Adipose tissue (tissue), 3 donors: ENCODE data around the gene ERCC6L. TPM values are rescaled to one million over a fixed set of nuclear protein-coding genes. Genes with fewer than 3 reads are reported as not detected.
"Not testable (repeated sequence)": the region's sequence is repeated elsewhere in the genome, so short reads cannot be mapped to it uniquely, and the experiment has no call there.

Source experiments
- H3K27ac ChIP-seq: one replicate; pipeline ENCODE4 v1.5.1; 2013; ENCODE audit warnings: low read depth, low read length
- WGBS, 3 donors: extraction: QIAGEN DNeasy Blood & Tissue Kit; methylation state at CpG; one replicate each; pipeline ENCODE4 v1.1.7; 2013; 5-methylcytosine and 5-hydroxymethylcytosine counted together
- polyA plus RNA-seq, 3 donors: library from polyadenylated mRNA; stranded (reverse); fragments of 200-250 nt; gene quantifications; one replicate each; pipeline ENCODE4 v1.2.3, GENCODE V29; 2013
- donor health status: healthy with polysubstance abuse.
- donor health status: Bipolar disorder and iron deficiency.
- donor health status: healthy.

Gene ERCC6L
- polyA plus RNA-seq, 3 donors: 0.02 to 0.03 TPM; not detected in 1

DNA sequence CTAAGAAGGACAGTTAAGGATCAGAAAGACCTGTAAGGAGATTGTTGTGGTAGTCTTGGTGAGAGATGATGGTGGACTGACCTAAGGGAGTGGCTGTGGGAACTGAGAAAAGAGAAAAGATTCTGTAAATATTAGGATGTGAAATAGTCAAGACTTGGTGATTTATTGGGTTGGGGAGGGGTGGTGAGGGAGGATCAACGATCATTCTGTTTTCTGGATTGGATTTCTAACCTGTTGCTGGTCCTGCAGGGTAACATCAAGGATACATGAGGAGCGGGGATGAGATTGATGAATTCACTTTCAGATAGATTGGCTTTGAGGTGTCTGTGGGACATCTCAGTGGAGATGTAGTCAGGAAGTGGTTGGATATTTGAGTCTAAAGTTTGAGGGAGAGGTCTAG lies 55.9 kb downstream of the ERCC6L start:
- 76 to 94% (median 79%) methylated on average over 2 of the region's 2 CpGs for WGBS, 3 donors
- H3K27ac ChIP-seq: no peak overlapping the region

DNA sequence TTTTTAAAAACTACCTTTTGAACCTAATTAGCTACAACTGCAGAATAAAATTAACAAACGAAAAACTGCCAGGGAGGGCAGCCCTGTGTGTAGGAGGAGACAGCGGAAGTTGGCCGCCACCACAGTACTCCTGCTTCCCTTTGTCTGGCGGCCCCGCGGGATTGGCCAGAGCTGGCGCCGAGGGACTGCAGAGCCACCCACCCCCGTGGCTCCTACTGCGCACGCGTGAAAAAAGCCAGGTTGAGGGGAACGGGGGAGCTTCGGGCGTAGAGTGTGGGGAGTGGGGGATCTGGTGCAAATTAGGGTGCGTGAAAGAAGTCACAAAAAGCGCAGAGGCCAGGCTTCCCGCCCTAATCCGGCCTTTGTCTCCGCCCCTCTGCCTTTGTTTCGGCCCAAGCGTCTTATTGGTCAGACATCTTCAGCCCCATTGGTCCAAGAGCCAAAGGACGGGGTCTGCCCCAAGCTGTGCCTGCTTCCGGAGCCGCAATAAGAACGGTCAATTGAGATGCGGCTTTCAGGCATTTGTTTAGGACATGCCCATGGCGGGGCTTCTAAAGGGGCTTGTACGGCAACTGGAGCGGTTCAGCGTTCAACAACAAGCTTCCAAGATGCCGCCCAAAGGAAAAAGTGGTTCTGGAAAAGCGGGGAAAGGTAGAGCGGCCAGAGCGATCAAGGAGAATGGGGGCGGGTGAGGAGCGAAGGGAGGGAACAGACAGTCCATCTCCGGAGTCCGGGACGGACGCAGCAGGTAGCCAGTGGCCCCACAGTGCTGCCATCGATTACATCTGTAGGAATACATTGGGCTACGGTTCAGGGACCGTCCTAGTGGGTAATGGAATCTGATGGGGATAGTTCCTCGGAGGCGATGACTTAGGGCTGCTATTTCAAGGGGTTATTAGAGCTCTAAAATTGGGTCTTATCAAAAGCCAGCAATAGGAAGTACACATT lies 57.4 kb downstream of the ERCC6L start, which contains the start of gene PIN4:
Gene PIN4 (plus strand): TSS at position 580 of the 948 bp plus-strand sequence. CDS start 29 bp downstream, at position 609.
- WGBS, 3 donors: 0 to 20% (median 0%) methylated on average over 44 to 46 of the region's 46 CpGs

DNA sequence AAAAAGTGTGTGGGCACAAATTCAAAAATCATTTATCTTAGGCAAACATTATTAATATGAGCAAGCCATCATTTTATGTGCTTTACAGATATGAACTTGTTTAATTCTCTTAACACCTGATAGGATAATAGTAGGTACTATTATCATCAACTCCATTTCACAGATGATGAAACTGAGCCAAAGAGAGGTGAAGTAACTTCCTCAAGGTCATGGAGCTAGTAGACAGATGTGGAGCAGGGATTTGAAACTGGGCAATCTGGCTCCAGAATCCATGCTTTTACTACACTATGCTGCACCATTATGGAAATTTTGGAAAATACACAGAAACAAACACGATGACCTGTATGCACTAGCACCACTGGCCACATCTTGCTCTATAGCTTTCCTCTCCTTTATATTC lies 58.3 kb downstream of the ERCC6L start:
- WGBS, 3 donors: 6 to 60% (median 24%) methylated on average over 1 of the region's 1 CpG
- H3K27ac ChIP-seq: no peak overlapping the region

More for the DNA sequence above, 57.4 kb downstream of the ERCC6L start, which contains the start of gene PIN4:
- H3K27ac ChIP-seq: no peak within 1 kb of the TSS

DNA sequence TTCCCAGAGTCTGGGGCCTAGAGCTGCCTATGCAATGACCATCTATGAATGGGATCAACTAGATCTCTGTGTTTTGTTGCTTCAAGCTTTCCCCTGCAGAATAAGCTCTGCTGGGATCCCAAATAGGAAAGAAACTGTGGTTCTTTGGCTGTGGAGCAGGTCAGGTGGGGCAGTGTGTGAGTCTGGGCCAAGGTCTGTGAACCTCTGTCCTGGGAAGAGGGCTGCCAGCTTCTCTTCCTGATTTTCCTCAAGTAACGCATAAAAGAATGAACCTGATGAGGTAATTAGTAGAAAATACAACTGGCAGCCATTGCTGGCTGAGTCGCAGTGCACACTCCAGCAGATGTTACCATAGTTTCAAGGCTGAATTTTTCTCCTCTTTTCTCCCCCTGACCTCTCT lies 61.8 kb downstream of the ERCC6L start:
- WGBS, 3 donors: 38 to 82% (median 69%) methylated on average over 2 of the region's 2 CpGs
- H3K27ac ChIP-seq: no peak overlapping the region

DNA sequence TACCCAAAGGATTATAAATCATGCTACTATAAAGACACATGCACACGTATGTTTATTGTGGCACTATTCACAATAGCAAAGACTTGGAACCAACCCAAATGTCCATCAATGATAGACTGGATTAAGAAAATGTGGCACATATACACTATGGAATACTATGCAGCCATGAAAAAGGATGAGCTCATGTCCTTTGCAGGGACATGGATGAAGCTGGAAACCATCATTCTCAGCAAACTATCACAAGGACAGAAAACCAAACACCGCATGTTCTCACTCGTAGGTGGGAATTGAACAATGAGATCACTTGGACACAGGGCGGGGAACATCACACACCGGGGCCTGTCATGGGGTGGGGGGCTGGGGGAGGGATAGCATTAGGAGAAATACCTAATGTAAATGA lies 62.5 kb downstream of the ERCC6L start:
- H3K27ac ChIP-seq: not testable (repeated sequence)

DNA sequence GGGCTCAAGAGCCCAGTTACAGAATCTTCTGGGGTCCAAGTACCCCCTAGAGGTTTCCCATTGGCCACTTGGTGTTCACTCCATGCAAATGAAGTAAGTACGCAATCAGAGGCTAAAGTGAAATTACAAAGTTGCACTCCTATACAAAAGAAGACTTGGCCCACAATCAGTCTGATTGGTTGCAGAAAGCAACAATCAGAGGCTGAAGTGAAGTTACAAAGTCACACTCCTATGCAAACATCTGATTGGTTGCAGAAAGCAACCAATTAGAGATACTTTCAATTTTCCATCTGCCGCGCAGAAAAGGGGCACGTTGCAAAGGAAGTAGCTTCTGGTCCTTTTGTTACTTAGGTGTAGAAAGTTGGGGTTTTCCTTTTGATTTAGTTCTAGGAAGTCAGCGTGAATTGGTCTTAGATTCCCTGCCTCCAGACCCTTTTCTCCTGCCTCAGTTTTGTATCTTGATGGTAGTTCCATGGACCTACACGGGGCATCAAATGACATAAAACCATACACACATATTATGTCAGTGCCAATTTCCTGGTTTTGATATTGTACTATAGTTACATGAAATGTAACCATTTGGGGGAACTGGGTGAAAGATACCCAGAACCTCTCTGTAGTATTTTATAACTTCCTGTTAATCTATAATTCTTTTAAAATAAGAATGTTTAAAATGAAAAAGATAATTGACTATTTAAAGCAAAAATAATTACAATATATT lies 69.7 kb downstream of the ERCC6L start:
- no peak overlapping the region for H3K27ac ChIP-seq
- 46 to 54% (median 53%) methylated on average over 6 of the region's 6 CpGs for WGBS, 3 donors

More for the DNA sequence above, 62.5 kb downstream of the ERCC6L start:
- 95 to 100% methylated on average over 3 of the region's 5 CpGs; no CpG with 5 or more reads in 1 of the 3 donors for WGBS, 3 donors

DNA sequence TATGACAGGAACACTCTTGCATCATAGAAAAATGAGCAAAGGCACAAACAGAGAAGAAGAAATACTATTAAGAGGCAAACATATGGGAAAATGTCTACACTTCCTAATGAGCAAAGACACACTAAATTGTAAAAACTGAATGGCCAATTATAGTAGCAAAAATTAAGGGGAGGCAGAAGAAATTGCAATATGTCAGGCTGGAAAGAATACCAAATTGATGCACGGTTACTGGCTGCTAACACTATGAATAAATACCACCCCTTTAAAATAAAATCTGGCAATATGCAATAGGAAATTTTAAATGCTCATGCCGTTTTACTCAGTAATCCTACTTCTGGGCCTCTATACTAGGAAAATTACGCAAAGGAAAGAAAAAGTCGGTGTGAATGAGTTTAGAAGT lies 73.3 kb downstream of the ERCC6L start:
- WGBS, 3 donors: 70 to 83% (median 81%) methylated on average over 4 of the region's 4 CpGs
- H3K27ac ChIP-seq: no peak overlapping the region

DNA sequence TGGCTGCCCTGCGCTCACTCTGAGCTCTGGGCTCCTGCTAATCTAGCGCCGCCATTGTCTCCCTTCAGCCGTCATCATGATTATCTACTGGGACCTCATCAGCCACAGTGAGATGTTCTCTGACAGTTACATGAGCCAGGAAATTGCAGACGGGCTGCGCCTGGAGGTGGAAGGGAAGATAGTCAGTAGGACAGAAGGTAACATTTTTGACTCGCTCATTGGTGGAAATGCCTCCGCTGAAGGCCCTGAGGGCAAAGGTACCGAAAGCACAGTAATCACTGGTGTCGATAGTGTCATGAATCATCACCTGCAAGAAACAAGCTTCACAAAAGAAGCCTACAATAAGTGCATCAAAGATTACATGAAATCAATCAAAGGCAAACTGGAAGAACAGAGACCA lies 79.1 kb downstream of the ERCC6L start:
- no peak overlapping the region for H3K27ac ChIP-seq
- 77 to 82% (median 81%) methylated on average over 10 of the region's 10 CpGs for WGBS, 3 donors

DNA sequence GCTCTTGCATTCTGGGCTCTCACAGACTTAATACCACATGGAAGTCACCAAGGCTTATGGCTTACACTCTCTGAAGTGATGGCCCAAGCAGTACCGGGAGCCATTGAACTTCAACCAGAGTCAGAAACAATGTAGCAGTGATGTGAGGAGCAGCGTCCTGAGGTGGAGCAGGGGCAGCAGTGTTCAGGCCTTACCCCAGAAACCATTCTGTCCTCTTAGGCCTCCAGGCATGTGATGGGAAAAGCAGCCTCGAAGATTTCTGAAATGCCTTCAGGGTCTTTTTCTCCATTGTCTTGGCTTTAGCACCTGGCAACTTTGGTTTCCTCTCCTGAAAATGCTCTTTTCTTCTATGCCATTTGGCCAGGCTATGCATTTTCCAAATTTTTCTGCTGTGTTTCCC lies 80.1 kb downstream of the ERCC6L start:
- H3K27ac ChIP-seq: no peak overlapping the region
- whole genome bisulfite sequencing, 3 donors: 83 to 90% (median 86%) methylated on average over 3 of the region's 3 CpGs

Other genes starting within 250 kb of the ERCC6L start
- 1 to 10 TPM; 1.1 to 6.9 (median 3.7) TPM for gene RTL5, start 107.1 kb downstream of the ERCC6L start, polyA plus RNA-seq
- gene PIN4, start 57.3 kb downstream of the ERCC6L start, polyA plus RNA-seq: 10 to 100 TPM in 2 of 3 donors, 1 to 10 TPM in 1; 9.2 to 29.2 (median 10.6) TPM
- gene RPS4X, start 38.2 kb upstream of the ERCC6L start, polyA plus RNA-seq: 1,000 to 10,000 TPM in 2 of 3 donors, 100 to 1,000 TPM in 1; 770 to 1,500 (median 1,354) TPM
- gene CITED1, start 66.9 kb upstream of the ERCC6L start, polyA plus RNA-seq: 1 to 10 TPM; 1.4 to 7.8 (median 5.6) TPM